IMR-90 (cell line): ENCODE measurements around the gene FOXO1. TPM values are rescaled to one million over a fixed set of nuclear protein-coding genes. Genes with fewer than 3 reads are reported as not detected.

ENCODE experiments used
- ATAC-seq: fragments of 200-7000 bp; cut with Tn5 transposase; 2 replicates; pipeline ENCODE4 v1.9.1; 2020; ENCODE audit warnings: low read depth, mild to moderate bottlenecking, moderate library complexity
- BruUV-seq: library from RNA; stranded (reverse); fragments of 400-500 nt; replicated peaks from 2 replicates; lab custom pipeline; 2021; lab: Mats Ljungman, UMichigan
- CTCF ChIA-PET: fragments of 300-600 bp; formaldehyde crosslinking; extraction: SDS; loops from one replicate; lab custom pipeline; 2021; ENCODE audit warnings: antibody characterized with exemption; lab: Yijun Ruan, JAX
- POLR2A ChIA-PET: fragments of 300-600 bp; sonication (Branson Sonifier 250); formaldehyde crosslinking; loops from one replicate; lab custom pipeline; 2022; ENCODE audit warnings: antibody characterized with exemption; ENCODE audit not compliant: unreplicated experiment; lab: Charles Lee
- DNase-seq: peaks from one replicate; pipeline ENCODE4 v3.0.0; 2013
- H2AFZ ChIP-seq: replicated peaks from 2 replicates; pipeline ENCODE3; 2013; ENCODE audit warnings: low read length, mild to moderate bottlenecking; ENCODE audit not compliant: poor library complexity
- H2AK5ac ChIP-seq: 2 replicates; pipeline ENCODE4 v1.6.1; 2013; ENCODE audit warnings: low read depth, low read length, inconsistent platforms
- H2AK9ac ChIP-seq: replicated peaks from 2 replicates; pipeline ENCODE3; 2013; ENCODE audit warnings: mild to moderate bottlenecking, low read depth, low read length, moderate library complexity; ENCODE audit not compliant: poor library complexity
- H2BK120ac ChIP-seq: 2 replicates; pipeline ENCODE4 v1.6.1; 2013; ENCODE audit warnings: low read depth, low read length, inconsistent platforms
- H2BK15ac ChIP-seq: 3 replicates; pipeline ENCODE4 v1.6.1; 2013; ENCODE audit warnings: low read depth, low read length, inconsistent platforms
- H2BK20ac ChIP-seq: 2 replicates; pipeline ENCODE4 v1.6.1; 2013; ENCODE audit warnings: low read depth, mild to moderate bottlenecking, inconsistent platforms, low read length, moderate library complexity
- H2BK5ac ChIP-seq: 2 replicates; pipeline ENCODE4 v1.6.1; 2013; ENCODE audit warnings: mild to moderate bottlenecking, low read depth, low read length, inconsistent platforms; ENCODE audit not compliant: poor library complexity, severe bottlenecking
- H3K14ac ChIP-seq: replicated peaks from 2 replicates; pipeline ENCODE4 v1.6.1; 2013; ENCODE audit warnings: low read depth, low read length, inconsistent platforms
- H3K18ac ChIP-seq: 2 replicates; pipeline ENCODE4 v1.6.1; 2013; ENCODE audit warnings: low read depth, low read length, control low read depth
- H3K23ac ChIP-seq: 2 replicates; pipeline ENCODE4 v1.6.1; 2013; ENCODE audit warnings: low read depth, low read length, inconsistent platforms
- H3K27ac ChIP-seq: 2 replicates; pipeline ENCODE4 v1.5.1; 2013; ENCODE audit warnings: mild to moderate bottlenecking, control low read depth, low read length; ENCODE audit not compliant: insufficient read depth
- H3K27me3 ChIP-seq: 2 replicates; pipeline ENCODE4 v1.6.1; 2013; ENCODE audit warnings: low read length; ENCODE audit not compliant: control insufficient read depth, insufficient read depth
- H3K36me3 ChIP-seq: 2 replicates; pipeline ENCODE4 v1.6.1; 2013; ENCODE audit warnings: low read length, mixed read lengths; ENCODE audit not compliant: control insufficient read depth, insufficient read depth
- H3K4ac ChIP-seq: 2 replicates; pipeline ENCODE4 v1.6.1; 2013; ENCODE audit warnings: low read depth, low read length, inconsistent platforms
- H3K4me1 ChIP-seq: 2 replicates; pipeline ENCODE4 v1.6.1; 2013; ENCODE audit warnings: low read length, mixed read lengths; ENCODE audit not compliant: control insufficient read depth, insufficient read depth
- H3K4me2 ChIP-seq: 2 replicates; pipeline ENCODE4 v1.6.1; 2013; ENCODE audit warnings: low read depth, mild to moderate bottlenecking, control low read depth, low read length, moderate library complexity
- H3K4me3 ChIP-seq: 2 replicates; pipeline ENCODE4 v1.5.1; 2013; ENCODE audit warnings: low read depth, mild to moderate bottlenecking, control low read depth, low read length, moderate library complexity; ENCODE audit not compliant: insufficient read depth
- H3K56ac ChIP-seq: 2 replicates; pipeline ENCODE4 v1.6.1; 2013; ENCODE audit warnings: low read length, inconsistent platforms; ENCODE audit not compliant: insufficient read depth; ENCODE audit errors: extremely low read depth
- H3K79me1 ChIP-seq, 2 experiments: 2 replicates each; pipeline ENCODE4 v1.6.1; 2013; ENCODE audit warnings: low read length in 2 of 2, inconsistent platforms in 1 of 2, low read depth in 1 of 2
- H3K9ac ChIP-seq: 2 replicates; pipeline ENCODE4 v1.6.1; 2013; ENCODE audit warnings: low read depth, low read length, control low read depth
- H3K9me1 ChIP-seq: 2 replicates; pipeline ENCODE4 v1.6.1; 2013; ENCODE audit warnings: low read length, inconsistent platforms; ENCODE audit not compliant: insufficient read depth
- H3K9me3 ChIP-seq: 2 replicates; pipeline ENCODE4 v1.6.1; 2013; ENCODE audit warnings: low read length; ENCODE audit not compliant: control insufficient read depth, insufficient read depth
- H4K20me1 ChIP-seq: 2 replicates; pipeline ENCODE4 v1.6.1; 2013; ENCODE audit warnings: low read length, inconsistent platforms; ENCODE audit not compliant: insufficient read depth
- H4K5ac ChIP-seq: 2 replicates; pipeline ENCODE4 v1.6.1; 2013; ENCODE audit warnings: mild to moderate bottlenecking, low read depth, low read length, control low read depth
- H4K8ac ChIP-seq, 2 experiments: 2 replicates each; pipeline ENCODE4 v1.6.1; 2013; ENCODE audit warnings: low read depth in 2 of 2, low read length in 2 of 2, control low read depth in 1 of 2, inconsistent platforms in 1 of 2
- H4K91ac ChIP-seq: 2 replicates; pipeline ENCODE4 v1.6.1; 2013; ENCODE audit warnings: low read depth, low read length, inconsistent platforms; ENCODE audit not compliant: insufficient read depth
- FOS ChIP-seq: fragments of 150-350 bp; IDR thresholded peaks from 2 replicates; pipeline ENCODE4 v1.6.1; 2016; ENCODE audit warnings: low read depth, low read length
- MAFK ChIP-seq: IDR thresholded peaks from 2 replicates; pipeline ENCODE4 v1.6.1; 2012; ENCODE audit warnings: low read depth, low read length, improper control_type of control experiment
- MAZ ChIP-seq: IDR thresholded peaks from 2 replicates; pipeline ENCODE4 v1.6.1; 2012; ENCODE audit warnings: low read depth, mild to moderate bottlenecking, low read length, improper control_type of control experiment, moderate library complexity, borderline replicate concordance
- MXI1 ChIP-seq: IDR thresholded peaks from 2 replicates; pipeline ENCODE4 v1.6.1; 2012; ENCODE audit warnings: low read depth, mild to moderate bottlenecking, low read length, moderate library complexity, borderline replicate concordance
- NFE2L2 ChIP-seq: fragments of 150-350 bp; IDR thresholded peaks from 2 replicates; pipeline ENCODE4 v1.6.1; 2016; ENCODE audit warnings: low read depth, mild to moderate bottlenecking, low read length
- RFX5 ChIP-seq: IDR thresholded peaks from 2 replicates; pipeline ENCODE4 v1.8.0; 2012; ENCODE audit warnings: low read depth, mild to moderate bottlenecking, low read length, moderate library complexity
- SMC3 ChIP-seq: fragments of 150-350 bp; IDR thresholded peaks from 2 replicates; pipeline ENCODE4 v1.6.1; 2016; ENCODE audit warnings: low read depth, mild to moderate bottlenecking, antibody characterized with exemption, low read length, moderate library complexity
- dilution Hi-C: fragments of 300-500 bp; cut with HindIII; formaldehyde crosslinking; loops from one replicate; pipeline ENCODE4 v1.14.3; 2018; ENCODE audit warnings: low sequenced_read_pairs; ENCODE audit not compliant: unreplicated experiment
- in situ Hi-C: fragments of 300-500 bp; cut with MboI; formaldehyde crosslinking; loops from 3 replicates; pipeline ENCODE4 v1.14.3; 2019; ENCODE audit warnings: low sequenced_read_pairs, inconsistent platforms, mixed read lengths
- intact Hi-C: fragments of 100-400 bp; cut with micrococcal nuclease; formaldehyde crosslinking; loops from 2 replicates; pipeline ENCODE4 v1.10.0; 2022
- polyA plus RNA-seq, 3 experiments: library from polyadenylated mRNA; depleted of rRNA; stranded (reverse); fragments of >200 nt; gene quantifications; 2 replicates each; pipeline ENCODE4 v1.2.3, GENCODE V29; 2012; ENCODE audit warnings: low replicate concordance in 1 of 3
- total RNA-seq: library from RNA; depleted of rRNA; stranded (reverse); fragments of >200 nt; gene quantifications from 2 replicates; pipeline ENCODE4 v1.2.3, GENCODE V29; 2012
- TF ChIP-seq, protein P1 (sequence below): fragments of 150-350 bp; IDR thresholded peaks from 2 replicates; pipeline ENCODE4 v1.6.1; 2016; ENCODE audit warnings: low read depth, mild to moderate bottlenecking, low read length, moderate library complexity, borderline replicate concordance
- TF ChIP-seq, protein P2 (sequence below): conservative IDR thresholded peaks from 2 replicates; pipeline ENCODE4 v1.5.1; 2012; ENCODE audit warnings: mild to moderate bottlenecking, low read depth, low read length, improper control_type of control experiment
- TF ChIP-seq, protein P3 (sequence below): fragments of 150-350 bp; IDR thresholded peaks from 2 replicates; pipeline ENCODE4 v1.6.1; 2017; ENCODE audit warnings: mild to moderate bottlenecking, antibody characterized with exemption, low read length, low read depth

The FOXO1 gene
- total and polyA plus RNA-seq, 2 of the 4 experiments (the other 2 are of a cell fraction) = 0.12 to 0.18 TPM

DNA sequence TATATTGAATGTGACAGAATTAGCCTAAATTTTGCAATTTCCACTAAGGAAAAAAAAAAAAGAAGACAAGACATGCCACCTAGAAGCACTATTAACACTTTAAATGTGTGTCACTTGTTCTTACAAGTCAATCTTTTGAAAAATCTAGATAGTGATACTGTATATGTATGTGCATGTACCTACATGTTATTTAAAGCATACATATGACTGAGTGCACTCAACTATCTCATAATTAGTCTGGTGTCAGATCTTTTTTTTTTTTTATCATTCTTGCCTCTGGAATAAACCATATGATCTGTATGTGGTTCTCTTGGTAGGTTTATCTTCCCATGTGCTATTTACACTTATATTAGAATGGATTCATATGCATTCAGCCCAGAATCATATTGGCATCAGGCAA lies 62.3 kb downstream of the FOXO1 start:
- POLR2A ChIA-PET = no interaction called here
- no TSS peak for BruUV-seq

More for the DNA sequence above, 62.3 kb downstream of the FOXO1 start:
- Histone ChIP-seq H4K5ac (no peak overlapping the region), H4K8ac (no peak overlapping the region), H3K27me3 (no peaks in the 10 kb centered on the region; the same call in 1 of the 2 replicates), H3K4me3 (no peak overlapping the region), H2BK20ac (no peak overlapping the region), H4K91ac (no peak overlapping the region), H2BK15ac (no peak overlapping the region), H3K14ac (no peak overlapping the region), H2AFZ (no peak overlapping the region), H3K9me1 (no peaks in the 10 kb centered on the region), H3K9me3 (no peaks in the 10 kb centered on the region), H3K27ac (no peak overlapping the region), H3K79me1 (no peaks in the 10 kb centered on the region), H3K23ac (no peak overlapping the region), H3K4me2 (no peak overlapping the region), H3K56ac (no peak overlapping the region), H2AK5ac (no peak overlapping the region), H3K4ac (no peak overlapping the region), H2BK120ac (no peak overlapping the region), H3K9ac (no peak overlapping the region), H4K20me1 (no peaks in the 10 kb centered on the region), H3K4me1 (no peaks in the 10 kb centered on the region), H3K36me3 (no peaks in the 10 kb centered on the region), H2BK5ac (no peak overlapping the region), H2AK9ac (no peak overlapping the region), H3K18ac (no peak overlapping the region)
- dilution Hi-C loops = no loop called here
- no peak for TF ChIP-seq NFE2L2
- no peak for TF ChIP-seq MAZ
- TF ChIP-seq, protein P1, sequence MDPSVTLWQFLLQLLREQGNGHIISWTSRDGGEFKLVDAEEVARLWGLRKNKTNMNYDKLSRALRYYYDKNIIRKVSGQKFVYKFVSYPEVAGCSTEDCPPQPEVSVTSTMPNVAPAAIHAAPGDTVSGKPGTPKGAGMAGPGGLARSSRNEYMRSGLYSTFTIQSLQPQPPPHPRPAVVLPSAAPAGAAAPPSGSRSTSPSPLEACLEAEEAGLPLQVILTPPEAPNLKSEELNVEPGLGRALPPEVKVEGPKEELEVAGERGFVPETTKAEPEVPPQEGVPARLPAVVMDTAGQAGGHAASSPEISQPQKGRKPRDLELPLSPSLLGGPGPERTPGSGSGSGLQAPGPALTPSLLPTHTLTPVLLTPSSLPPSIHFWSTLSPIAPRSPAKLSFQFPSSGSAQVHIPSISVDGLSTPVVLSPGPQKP = no peak
- TF ChIP-seq RFX5 = no peak
- TF ChIP-seq, protein P2, sequence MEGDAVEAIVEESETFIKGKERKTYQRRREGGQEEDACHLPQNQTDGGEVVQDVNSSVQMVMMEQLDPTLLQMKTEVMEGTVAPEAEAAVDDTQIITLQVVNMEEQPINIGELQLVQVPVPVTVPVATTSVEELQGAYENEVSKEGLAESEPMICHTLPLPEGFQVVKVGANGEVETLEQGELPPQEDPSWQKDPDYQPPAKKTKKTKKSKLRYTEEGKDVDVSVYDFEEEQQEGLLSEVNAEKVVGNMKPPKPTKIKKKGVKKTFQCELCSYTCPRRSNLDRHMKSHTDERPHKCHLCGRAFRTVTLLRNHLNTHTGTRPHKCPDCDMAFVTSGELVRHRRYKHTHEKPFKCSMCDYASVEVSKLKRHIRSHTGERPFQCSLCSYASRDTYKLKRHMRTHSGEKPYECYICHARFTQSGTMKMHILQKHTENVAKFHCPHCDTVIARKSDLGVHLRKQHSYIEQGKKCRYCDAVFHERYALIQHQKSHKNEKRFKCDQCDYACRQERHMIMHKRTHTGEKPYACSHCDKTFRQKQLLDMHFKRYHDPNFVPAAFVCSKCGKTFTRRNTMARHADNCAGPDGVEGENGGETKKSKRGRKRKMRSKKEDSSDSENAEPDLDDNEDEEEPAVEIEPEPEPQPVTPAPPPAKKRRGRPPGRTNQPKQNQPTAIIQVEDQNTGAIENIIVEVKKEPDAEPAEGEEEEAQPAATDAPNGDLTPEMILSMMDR = no peak
- no peak for TF ChIP-seq MAFK
- TF ChIP-seq, protein P3, sequence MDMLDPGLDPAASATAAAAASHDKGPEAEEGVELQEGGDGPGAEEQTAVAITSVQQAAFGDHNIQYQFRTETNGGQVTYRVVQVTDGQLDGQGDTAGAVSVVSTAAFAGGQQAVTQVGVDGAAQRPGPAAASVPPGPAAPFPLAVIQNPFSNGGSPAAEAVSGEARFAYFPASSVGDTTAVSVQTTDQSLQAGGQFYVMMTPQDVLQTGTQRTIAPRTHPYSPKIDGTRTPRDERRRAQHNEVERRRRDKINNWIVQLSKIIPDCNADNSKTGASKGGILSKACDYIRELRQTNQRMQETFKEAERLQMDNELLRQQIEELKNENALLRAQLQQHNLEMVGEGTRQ = no peak
- no peak for TF ChIP-seq FOS
- TF ChIP-seq MXI1 = no peak
- TF ChIP-seq SMC3 = no peak
- intact Hi-C loops = no loop called here
- CTCF ChIA-PET = interaction anchor here (0.7 kb wide), 1 partner anchor 20 kb away, joined by 3 read pairs; no protein-coding TSS in a partner anchor
- ATAC-seq (no peak), DNase-seq (no peak)
- in situ Hi-C loops = no loop called here
